Stimulated activated CD8-positive, alpha-beta memory T cell treated with anti-CD3 and anti-CD28 coated beads, Interleukin-7, amount 100 ng/mL, for 1 hour (primary cell): Measurements from ENCODE around the gene HMOX2.

Experiments
- DNase-seq, 2 donors: peaks; one replicate each; pipeline ENCODE4 v3.0.0-alpha.2; 2020; ENCODE audit warnings: low read depth in 2 of 2

Gene HMOX2

GRCh38 chr16:4475880-4476788, at the start of gene HMOX2:
TSS of gene HMOX2 (plus strand) at chr16:4476398. CDS start at chr16:4505525, 29,127 bp downstream.
- DNase-seq = peak; percentile 86 to 88

DNA sequence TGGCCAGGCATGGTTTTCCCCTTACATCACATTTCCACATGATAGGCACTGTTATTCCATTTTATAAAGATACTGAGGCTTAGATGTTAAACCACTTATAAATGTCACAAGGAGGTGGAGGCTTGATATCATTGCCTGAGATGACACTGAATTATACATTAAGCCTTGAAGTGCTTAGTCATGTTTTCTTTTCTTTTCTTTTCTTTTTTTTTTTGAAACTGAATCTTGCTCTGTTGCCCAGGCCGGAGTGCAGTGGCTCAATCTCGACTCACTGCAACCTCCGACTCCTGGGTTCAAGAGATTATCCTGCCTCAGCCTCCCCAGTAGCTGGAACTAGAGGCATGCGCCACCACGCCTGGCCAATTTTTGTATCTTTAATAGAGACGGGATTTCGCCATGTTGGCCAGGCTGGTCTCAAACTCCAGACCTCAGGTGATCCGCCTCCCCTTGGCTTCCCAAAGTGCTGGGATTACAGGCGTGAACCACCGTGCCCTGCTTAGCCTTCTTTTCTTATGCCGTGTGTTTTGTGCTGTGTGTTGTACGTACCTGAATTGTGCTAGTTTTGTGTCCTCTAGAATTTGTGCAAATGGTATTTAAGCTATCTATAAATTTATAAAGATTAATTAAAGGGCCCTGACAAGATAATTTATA, 49.4 kb upstream of the HMOX2 start:
- no peak for DNase-seq

DNA sequence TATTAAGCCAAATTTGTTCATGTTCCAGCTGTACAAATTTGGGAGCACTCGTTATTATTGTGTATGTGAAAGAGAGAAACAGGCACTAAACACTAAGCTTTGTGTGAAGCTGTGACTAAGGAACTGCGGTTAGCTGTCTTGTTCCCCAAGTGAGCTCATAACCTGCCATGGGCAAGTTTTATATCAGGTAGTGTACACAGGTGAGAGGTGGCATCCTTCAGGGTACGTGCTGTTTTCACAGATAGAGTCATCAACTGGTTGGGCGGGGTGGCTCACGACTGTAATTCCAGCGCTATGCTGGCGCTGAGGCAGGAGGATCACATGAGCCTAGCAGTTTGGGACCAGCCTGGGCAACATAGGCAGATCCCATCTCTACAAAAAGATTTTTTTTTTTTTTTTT, 47.7 kb upstream of the HMOX2 start:
- no peak for DNase-seq

- no peak for DNase-seq
These were observed 45.2 kb upstream of the HMOX2 start for GRCh38 chr16:4431023-4431422.

DNA sequence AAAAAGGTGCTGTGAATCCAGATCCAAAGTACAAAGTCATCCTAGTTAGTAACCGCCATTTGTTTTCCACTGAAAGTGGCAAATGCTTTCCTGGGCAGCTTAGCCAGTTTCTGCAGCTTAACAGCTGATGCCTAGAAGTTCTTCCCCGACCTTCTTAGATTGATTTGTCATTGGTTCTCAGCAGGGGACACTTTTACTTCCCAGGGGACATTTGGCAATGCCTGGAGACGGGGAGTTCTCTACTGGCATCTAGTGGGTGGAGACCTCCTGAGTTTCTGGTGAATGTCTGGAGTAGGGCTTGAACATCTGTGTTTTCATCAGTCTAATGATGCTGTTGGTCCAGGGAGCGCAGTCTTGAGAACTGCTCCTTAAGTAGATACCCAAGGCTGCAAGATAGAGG, 43.0 kb upstream of the HMOX2 start:
- no peak for DNase-seq

GRCh38 chr16:4433914-4434787, 42.0 kb upstream of the HMOX2 start:
- DNase-seq = no peak

DNA sequence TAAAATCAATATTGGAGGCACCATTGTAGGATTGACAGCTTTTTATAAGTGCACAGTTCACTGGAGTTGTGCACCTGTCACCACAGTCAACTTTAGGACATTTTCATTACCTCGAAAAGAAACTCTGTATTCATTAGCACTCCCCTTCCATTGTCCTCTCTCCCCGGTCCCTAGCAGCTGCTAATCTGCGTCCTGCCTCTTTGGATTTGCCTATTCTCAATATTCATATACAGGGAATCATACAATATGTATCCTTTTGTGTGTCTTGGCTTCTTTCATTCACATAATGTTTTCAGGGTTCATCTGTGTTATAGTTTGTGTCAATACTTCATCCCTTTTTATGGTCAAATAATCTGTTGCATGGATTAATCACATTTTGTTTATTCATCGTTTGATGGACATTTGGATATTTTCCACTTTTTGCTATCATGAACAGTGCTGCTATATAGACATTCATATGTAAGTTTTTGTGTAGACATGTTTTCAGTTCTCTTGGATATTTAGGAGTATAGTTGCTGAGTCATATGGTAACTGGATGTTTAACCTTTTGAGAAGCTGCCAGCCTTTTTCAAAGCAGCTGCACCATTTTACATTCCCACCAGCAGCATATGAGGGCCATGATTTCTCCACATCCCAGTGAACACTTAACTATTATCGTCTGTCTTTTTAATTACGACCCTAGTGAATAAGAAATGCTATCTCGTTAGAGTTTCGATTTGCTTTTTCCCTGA, 40.7 kb upstream of the HMOX2 start:
- DNase-seq = no peak

- DNase-seq = no peak
These were observed 38.8 kb upstream of the HMOX2 start for GRCh38 chr16:4437366-4437765.

DNA sequence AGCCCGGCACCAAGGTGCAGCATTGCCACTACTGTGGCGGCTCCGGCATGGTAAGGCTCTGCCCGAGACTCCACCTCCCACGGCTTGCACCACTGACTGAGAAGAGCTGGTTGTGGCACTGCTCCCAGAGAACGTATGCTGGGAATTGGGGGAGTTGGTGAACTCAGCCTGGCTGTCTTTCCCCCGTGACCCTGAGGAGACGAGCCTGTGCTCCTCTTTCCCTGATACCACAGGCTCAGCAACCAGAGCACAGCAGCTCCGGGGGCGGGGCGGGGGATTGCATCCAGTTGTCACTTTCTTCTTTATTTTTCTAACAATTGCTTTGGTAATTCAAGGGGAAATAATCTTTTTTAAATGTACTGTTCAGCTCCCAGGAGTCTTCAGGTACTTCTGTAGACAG, 33.8 kb upstream of the HMOX2 start:
- no peak for DNase-seq

DNA sequence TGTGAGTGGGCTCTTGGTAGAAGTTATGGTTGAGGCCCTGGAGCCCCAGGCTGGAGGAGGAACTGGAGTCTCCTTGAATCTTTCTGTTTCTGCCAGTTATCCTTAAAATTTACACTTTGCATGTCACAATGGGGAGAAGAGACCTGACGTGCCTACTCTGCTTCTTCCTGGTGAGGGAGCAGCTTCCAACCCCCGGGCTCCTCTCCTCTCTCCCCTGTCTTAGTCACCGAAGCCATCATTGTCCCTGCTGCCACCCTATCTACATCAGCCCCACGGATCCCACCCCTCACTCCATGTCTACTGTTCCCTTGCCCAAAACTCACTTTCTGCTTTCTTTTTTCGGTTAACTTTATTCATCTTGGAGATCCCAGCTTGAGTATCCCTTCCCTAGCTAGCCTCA, 32.9 kb upstream of the HMOX2 start:
- DNase-seq = no peak

DNA sequence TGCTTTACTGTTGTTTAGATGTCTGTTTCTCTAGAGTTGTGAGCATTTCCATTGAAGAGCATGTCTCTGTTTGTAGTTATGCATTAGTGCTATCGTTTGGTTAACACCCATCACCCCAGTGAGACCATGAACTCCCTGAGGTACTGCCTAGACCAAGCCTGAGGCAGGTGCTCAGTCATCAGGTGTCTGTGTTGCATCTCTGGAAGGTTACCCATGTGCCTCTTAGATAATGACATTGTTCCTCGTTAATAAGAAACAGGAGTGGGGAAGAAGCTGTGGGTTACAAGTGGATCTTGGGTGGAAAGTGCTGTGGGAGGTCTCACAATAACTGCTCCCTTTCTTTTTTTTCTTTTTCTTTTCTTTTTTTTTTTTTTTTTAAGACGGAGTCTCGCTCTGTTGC, 32.2 kb upstream of the HMOX2 start:
- DNase-seq = no peak

DNA sequence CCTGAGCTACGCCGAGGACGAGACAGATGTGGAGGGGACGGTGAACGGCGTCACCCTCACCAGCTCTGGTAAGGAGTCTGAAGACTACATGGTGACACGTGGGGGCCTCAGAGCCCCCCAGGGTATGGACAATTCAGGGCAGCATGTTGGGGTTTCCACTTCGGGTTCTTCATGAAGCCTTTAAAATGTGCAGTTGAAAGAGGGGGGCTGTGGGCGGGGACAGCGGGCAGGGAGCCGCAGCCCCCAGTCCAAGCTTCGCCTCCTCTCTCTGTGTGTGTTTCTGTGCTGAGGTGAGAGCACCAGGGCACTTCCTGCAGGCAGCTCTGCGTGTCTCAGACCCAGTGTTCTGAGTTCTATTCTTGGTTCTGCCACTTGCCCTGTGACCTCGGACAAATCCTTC, 25.8 kb upstream of the HMOX2 start:
- no peak for DNase-seq

DNA sequence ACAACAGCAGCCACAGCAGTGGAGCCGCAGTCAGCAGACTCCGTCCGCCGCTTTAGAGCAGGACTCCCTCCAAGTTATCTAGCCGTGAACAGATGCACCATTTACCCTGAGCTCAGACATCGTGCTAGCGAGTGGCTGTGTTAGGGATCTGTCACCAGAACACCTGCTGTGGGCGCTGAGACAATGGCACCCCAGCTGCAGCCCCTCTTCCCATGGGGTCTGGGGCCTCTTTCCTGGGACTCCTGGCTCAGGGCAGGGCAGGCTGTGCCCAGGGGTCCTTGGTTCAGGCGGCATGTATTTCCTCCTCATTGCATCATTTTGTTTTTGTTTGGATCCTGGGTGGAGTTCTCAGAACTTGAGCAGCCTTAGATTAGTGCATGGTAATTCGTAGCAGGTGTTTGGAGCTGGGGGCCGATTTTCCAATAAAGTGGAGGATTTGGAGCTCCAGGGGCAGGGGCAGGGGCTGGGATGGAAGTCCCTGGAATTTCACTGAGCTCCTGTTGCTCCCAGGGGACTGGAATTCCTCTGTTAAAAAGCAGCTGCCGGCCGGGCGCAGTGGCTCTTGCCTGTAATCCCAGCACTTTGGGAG, 25.2 kb upstream of the HMOX2 start:
- DNase-seq = no peak

DNA sequence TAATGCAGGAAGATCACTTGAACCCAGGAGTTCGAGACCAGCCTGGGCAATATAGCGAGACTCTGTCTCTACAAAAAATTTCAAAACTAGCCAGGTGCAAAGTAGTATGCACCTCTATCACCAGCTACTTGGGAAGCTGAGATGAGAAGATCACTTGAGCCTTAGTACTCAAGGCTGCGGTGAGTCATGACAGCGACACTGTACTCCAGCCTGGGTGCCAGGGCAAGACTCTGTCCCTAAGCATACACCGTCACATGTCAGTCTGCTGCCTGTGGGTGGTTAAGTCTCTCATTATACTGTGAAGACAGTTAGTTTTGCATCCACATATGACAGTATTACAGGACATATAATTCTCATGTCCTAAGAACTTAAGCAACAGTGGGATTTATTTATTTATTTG, 23.5 kb upstream of the HMOX2 start:
- no peak for DNase-seq

- no peak for DNase-seq
These were observed 21.6 kb upstream of the HMOX2 start for GRCh38 chr16:4454623-4455022.

DNA sequence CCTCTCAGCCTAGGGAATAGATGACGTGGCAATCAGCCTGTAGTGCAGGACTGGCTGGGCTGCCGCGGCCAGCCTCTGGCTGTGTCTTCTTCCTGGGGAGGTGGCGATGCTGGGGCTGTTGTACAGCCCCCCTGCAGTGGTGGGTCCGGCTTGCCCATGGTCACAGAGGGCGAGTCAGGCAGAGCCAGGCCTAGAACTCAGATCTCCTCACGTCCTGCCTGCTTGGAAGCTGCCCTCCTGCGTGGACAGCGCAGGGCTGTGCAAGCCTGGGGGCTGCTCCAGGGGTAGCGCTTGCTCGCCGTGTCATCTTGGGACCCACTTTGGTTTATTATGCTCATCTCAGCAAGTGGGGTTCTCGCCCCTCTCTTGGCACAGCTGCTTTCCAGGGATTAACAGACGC, 21.1 kb upstream of the HMOX2 start:
- DNase-seq = no peak

DNA sequence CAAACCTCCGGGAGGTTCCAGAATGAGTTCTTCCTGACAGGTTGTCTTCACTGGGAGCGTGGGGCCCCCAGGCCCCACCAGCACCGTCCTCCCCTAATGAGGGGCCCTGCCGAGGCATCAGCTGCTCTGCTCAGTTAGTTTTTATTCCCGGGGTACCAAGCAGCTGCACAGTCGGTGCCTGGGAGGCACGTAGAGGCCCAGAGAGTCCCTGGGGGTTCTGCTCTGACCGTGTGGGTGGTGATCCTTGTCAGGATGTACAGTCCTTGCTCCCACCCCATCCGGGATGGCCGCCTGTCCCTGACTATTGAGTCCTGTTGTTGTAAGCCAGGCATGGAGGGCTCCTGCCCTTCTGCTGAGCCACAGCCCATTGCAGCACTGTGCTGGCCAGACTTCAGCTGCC, 20.2 kb upstream of the HMOX2 start:
- DNase-seq = no peak

GRCh38 chr16:4460936-4461249, 15.3 kb upstream of the HMOX2 start:
- DNase-seq = no peak

DNA sequence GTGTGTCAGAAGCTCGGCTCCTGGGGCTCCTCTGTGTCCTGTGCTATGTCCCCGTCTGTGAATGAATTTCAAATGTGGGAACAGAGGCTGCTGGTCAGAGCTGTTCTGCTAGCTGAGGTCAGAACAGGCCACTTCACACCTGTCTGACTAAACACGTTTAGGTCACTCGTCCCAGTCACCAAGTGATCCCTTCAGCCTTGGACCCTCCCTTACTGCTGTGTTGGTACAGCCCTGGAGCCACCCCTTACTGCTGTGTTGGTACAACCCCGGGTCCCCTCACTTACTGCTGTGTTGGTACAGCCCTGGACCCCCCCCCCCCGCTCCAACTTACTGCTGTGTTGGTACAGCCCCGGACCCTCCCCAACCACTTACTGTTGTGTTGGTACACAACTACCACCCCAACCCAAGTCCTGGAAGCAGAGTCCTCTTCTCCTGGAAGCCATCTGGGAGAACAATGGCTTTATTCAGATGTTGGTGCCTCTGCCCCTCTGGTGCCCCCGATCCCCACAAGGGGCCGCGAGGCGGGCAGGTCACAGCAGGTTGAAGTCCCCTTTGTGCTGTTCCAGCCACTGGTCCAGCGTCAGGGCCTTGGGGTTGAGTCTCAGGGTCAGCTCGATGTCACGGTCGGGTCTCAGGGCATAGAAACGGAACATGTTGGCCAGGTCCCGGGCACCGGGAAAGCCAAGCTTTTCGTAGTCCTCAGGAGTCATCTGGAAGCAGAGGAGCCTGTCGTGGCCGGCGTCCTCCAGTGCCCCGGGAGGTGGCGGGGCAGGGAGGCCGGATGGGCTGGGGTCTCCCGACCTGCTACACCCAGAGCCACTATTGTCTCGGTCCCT, 14.7 kb upstream of the HMOX2 start:
- DNase-seq = no peak

DNA sequence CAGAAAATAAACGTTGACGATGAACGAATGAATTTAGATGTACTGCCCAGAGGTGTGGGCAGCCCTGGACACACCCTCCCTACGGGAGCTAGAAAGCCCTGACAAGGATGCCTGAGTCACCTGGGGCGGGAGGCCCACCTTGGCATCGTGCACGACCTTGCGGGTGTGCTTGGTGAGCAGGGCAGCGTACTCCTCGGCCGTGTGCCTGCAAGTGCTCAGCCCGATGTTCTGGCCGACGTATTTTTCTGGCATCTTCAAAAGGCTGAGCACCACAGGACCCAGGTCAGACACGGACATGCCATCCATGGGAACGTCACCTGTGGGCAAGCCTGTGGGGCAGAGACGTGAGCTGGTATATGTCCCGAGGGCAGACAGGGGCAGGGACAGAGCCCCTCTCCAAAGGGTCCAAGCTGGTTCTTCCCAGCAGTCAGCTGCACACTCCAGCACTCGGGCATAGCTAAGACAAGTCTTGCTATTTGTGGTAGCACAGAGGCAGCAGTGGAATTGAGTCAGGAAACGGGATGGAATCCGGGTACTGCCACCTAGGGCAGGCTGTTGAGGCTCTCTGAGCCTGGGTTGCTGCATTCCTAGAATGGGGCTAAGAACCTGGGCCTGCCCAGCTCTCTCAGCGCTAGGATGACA, 12.6 kb upstream of the HMOX2 start:
- no peak for DNase-seq
